ENCODE results near the gene DCDC1.

DNA sequence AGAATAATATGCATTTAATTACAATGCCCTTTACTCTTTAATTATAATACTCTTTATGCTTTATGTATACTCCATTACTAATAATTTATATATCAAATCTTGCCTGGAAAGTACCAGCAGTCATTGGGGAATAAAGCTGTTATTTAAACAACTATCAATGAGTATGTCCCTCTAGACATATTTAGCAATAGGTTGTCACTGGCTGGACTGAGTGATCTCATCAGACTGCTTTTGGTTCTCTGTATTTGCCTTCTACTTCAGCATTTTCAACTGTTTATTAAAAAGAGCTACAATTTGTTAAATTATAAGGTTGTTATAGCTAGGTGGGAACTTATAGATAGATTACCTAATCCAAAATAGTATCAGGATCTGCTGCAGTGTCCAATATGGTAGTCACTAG, 267.2 kb downstream of the DCDC1 start:
- TF ChIP-seq, protein P1, sequence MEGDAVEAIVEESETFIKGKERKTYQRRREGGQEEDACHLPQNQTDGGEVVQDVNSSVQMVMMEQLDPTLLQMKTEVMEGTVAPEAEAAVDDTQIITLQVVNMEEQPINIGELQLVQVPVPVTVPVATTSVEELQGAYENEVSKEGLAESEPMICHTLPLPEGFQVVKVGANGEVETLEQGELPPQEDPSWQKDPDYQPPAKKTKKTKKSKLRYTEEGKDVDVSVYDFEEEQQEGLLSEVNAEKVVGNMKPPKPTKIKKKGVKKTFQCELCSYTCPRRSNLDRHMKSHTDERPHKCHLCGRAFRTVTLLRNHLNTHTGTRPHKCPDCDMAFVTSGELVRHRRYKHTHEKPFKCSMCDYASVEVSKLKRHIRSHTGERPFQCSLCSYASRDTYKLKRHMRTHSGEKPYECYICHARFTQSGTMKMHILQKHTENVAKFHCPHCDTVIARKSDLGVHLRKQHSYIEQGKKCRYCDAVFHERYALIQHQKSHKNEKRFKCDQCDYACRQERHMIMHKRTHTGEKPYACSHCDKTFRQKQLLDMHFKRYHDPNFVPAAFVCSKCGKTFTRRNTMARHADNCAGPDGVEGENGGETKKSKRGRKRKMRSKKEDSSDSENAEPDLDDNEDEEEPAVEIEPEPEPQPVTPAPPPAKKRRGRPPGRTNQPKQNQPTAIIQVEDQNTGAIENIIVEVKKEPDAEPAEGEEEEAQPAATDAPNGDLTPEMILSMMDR (conservative IDR thresholded peaks at IDR 0.05 in 1 of 2, IDR thresholded peaks at IDR 0.05 in 1 of 2; ENCODE audit: low read depth in 1 of 2, low read length in 2 of 2): no peak
- no peak for TF ChIP-seq EZH2 (IDR thresholded peaks at IDR 0.05; ENCODE audit: low read length, missing control alignments)
